ENCODE data around the gene TTC31. TPM values are rescaled to one million over a fixed set of nuclear protein-coding genes. Genes with fewer than 3 reads are reported as not detected.

TTC31 gene
- total RNA-seq, 1 experiment from 2014 or later, result 26.4 TPM

- no peak overlapping the region for H3K4me2 ChIP-seq (ENCODE audit: low read length)
- peaks cover 8 to 17% of the 10 kb centered on the region in 2 experiments; a peak in 3 of 4 replicates for H3K36me3 ChIP-seq (ENCODE audit: control insufficient read depth in 1 of 2, insufficient read depth in 2 of 2, low read length in 2 of 2)
- ChIA-PET CTCF (no interaction called here), RAD21 (ENCODE audit: low non-redundant PET in 1 of 2, low total read pairs in 2 of 2, uncharacterized antibody in 2 of 2, unreplicated experiment in 2 of 2) (no interaction called here), POLR2A (interaction anchor here (1.1 kb wide), 1 partner anchor 40 kb away, joined by 3 read pairs; no protein-coding TSS in a partner anchor)
- H3K4me3 ChIP-seq (replicated peaks in 1 of 2; ENCODE audit: low read depth in 1 of 2, low read length in 2 of 2), result no peak overlapping the region
- no peak for ATAC-seq
- no TSS peak for BruUV-seq (replicated peaks)
- H3K27ac ChIP-seq (ENCODE audit: low read depth, low read length), result no peak overlapping the region
- no peaks in the 10 kb centered on the region for H4K20me1 ChIP-seq (ENCODE audit: insufficient read depth)
- TF ChIP-seq ZNF274 (IDR thresholded peaks at IDR 0.05; ENCODE audit: low read depth, low read length) (no peak), ZBTB33 (IDR thresholded peaks at IDR 0.05; ENCODE audit: extremely low read depth, insufficient replicate concordance, low read length) (no peak), RAD21 (IDR thresholded peaks at IDR 0.05; ENCODE audit: low read depth) (no peak)
- TF ChIP-seq, protein P1, sequence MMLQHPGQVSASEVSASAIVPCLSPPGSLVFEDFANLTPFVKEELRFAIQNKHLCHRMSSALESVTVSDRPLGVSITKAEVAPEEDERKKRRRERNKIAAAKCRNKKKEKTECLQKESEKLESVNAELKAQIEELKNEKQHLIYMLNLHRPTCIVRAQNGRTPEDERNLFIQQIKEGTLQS (IDR thresholded peaks at IDR 0.05), result no peak
- no peak for DNase-seq (ENCODE audit: low read depth, low spot score)
- no peaks in the 10 kb centered on the region; the same call in 1 of the 2 replicates for H3K79me2 ChIP-seq (ENCODE audit: insufficient read depth, low read length)
- H3K9me3 ChIP-seq (ENCODE audit: control insufficient read depth in 1 of 2, insufficient read depth in 1 of 2, low read depth in 1 of 2, low read length in 2 of 2), result no peaks in the 10 kb centered on the region
- H3K27me3 ChIP-seq (ENCODE audit: insufficient read depth, low read length), result no peaks in the 10 kb centered on the region
- peaks cover 0 to 8% of the 10 kb centered on the region in 2 experiments; a peak in 1 of 4 replicates for H3K4me1 ChIP-seq (ENCODE audit: control insufficient read depth in 1 of 2, insufficient read depth in 2 of 2, low read length in 2 of 2)
- no peaks in the 10 kb centered on the region for H3K9me2 ChIP-seq (ENCODE audit: insufficient read depth)
- no peak overlapping the region for H2AFZ ChIP-seq (ENCODE audit: low read depth, low read length, poor library complexity, severe bottlenecking)
- intact Hi-C loops (cut with micrococcal nuclease), result no loop called here
- H3K9ac ChIP-seq (ENCODE audit: low read length), result no peak overlapping the region
These were observed 7.0 kb downstream of the TTC31 start for GRCh38 chr2:74489906-74490305.
